ENCODE measurements around the gene ACCSL.

Gene ACCSL

GRCh38 chr11:44018829-44019228 lies 29.0 kb upstream of the ACCSL start:
- no peak for DNase-seq (ENCODE audit: low spot score)

- DNase-seq (ENCODE audit: low spot score) = no peak
Measured at GRCh38 chr11:44024977-44025376, 22.8 kb upstream of the ACCSL start.

GRCh38 chr11:44025727-44026126 lies 22.1 kb upstream of the ACCSL start:
- DNase-seq (ENCODE audit: low spot score) = no peak

- no peak for DNase-seq (ENCODE audit: low spot score)
Measured at GRCh38 chr11:44028401-44028800, 19.4 kb upstream of the ACCSL start.

GRCh38 chr11:44028816-44029506 lies 18.8 kb upstream of the ACCSL start:
- no peak for DNase-seq (ENCODE audit: low spot score)

GRCh38 chr11:44029507-44029845 lies 18.3 kb upstream of the ACCSL start:
- no peak for DNase-seq (ENCODE audit: low spot score)

GRCh38 chr11:44029977-44030911 lies 17.5 kb upstream of the ACCSL start:
- DNase-seq (ENCODE audit: low spot score) = no peak

- no peak for DNase-seq (ENCODE audit: low spot score)
Measured at GRCh38 chr11:44030996-44031395, 16.8 kb upstream of the ACCSL start.

- DNase-seq (ENCODE audit: low spot score) = no peak
Measured at GRCh38 chr11:44031549-44031948, 16.2 kb upstream of the ACCSL start.

GRCh38 chr11:44032299-44033085 lies 15.3 kb upstream of the ACCSL start:
- DNase-seq (ENCODE audit: low spot score) = no peak

GRCh38 chr11:44033411-44033850 lies 14.3 kb upstream of the ACCSL start:
- no peak for DNase-seq (ENCODE audit: low spot score)

- DNase-seq (ENCODE audit: low spot score) = no peak
Measured at GRCh38 chr11:44033856-44034255, 13.9 kb upstream of the ACCSL start.

GRCh38 chr11:44034639-44035038 lies 13.1 kb upstream of the ACCSL start:
- no peak for DNase-seq (ENCODE audit: low spot score)

GRCh38 chr11:44036811-44037657 lies 10.7 kb upstream of the ACCSL start:
- peak; percentile 47 for DNase-seq (ENCODE audit: low spot score)

- DNase-seq (ENCODE audit: low spot score) = no peak
Measured at GRCh38 chr11:44037658-44037998, 10.2 kb upstream of the ACCSL start.

GRCh38 chr11:44043157-44043556 lies 4.6 kb upstream of the ACCSL start:
- DNase-seq (ENCODE audit: low spot score) = no peak

- no peak for DNase-seq (ENCODE audit: low spot score)
Measured at GRCh38 chr11:44046182-44046581, 1.6 kb upstream of the ACCSL start.

GRCh38 chr11:44047298-44047697 lies 483 bp upstream of the ACCSL start:
- no peak for DNase-seq (ENCODE audit: low spot score)

- no peak for DNase-seq (ENCODE audit: low spot score)
Measured at GRCh38 chr11:44049832-44050231, 2.1 kb downstream of the ACCSL start.

GRCh38 chr11:44051171-44051570 lies 3.4 kb downstream of the ACCSL start:
- DNase-seq (ENCODE audit: low spot score) = no peak

- no peak for DNase-seq (ENCODE audit: low spot score)
Measured at GRCh38 chr11:44057340-44057739, 9.6 kb downstream of the ACCSL start.

- no peak for DNase-seq (ENCODE audit: low spot score)
Measured at GRCh38 chr11:44058275-44058674, 10.5 kb downstream of the ACCSL start.

All from germinal center (tissue), 1 donor.